ENCODE data around the gene TBC1D17.

The TBC1D17 gene

GRCh38 chr19:49906879-49907564 is 29.5 kb downstream of the TBC1D17 start:
- no peak overlapping the region for H3K4me3 ChIP-seq (replicated peaks; ENCODE audit: low read depth, low read length)
- no peak for DNase-seq (ENCODE audit: low read depth)
- TF ChIP-seq CTCF (IDR thresholded peaks at IDR 0.05; ENCODE audit: low read length, missing control alignments) = no peak

GRCh38 chr19:49907745-49908446 is 30.4 kb downstream of the TBC1D17 start:
- no peak for TF ChIP-seq CTCF (IDR thresholded peaks at IDR 0.05; ENCODE audit: low read length, missing control alignments)
- DNase-seq (ENCODE audit: low read depth) = no peak
- no peak overlapping the region for H3K4me3 ChIP-seq (replicated peaks; ENCODE audit: low read depth, low read length)

- no peak for TF ChIP-seq CTCF (IDR thresholded peaks at IDR 0.05; ENCODE audit: low read length, missing control alignments)
These were observed 31.2 kb downstream of the TBC1D17 start for GRCh38 chr19:49908480-49909420.

GRCh38 chr19:49910179-49910578 is 32.7 kb downstream of the TBC1D17 start:
- no peak for TF ChIP-seq CTCF (IDR thresholded peaks at IDR 0.05; ENCODE audit: low read length, missing control alignments)
- no peak for DNase-seq (ENCODE audit: low read depth)
- no peak overlapping the region for H3K4me3 ChIP-seq (replicated peaks; ENCODE audit: low read depth, low read length)

More at GRCh38 chr19:49908480-49909420, 31.2 kb downstream of the TBC1D17 start:
- DNase-seq (ENCODE audit: low read depth) = no peak
- no peak overlapping the region for H3K4me3 ChIP-seq (replicated peaks; ENCODE audit: low read depth, low read length)

- DNase-seq (ENCODE audit: low read depth) = peak; percentile 45
- no peak for TF ChIP-seq CTCF (IDR thresholded peaks at IDR 0.05; ENCODE audit: low read length, missing control alignments)
- no peak overlapping the region for H3K4me3 ChIP-seq (replicated peaks; ENCODE audit: low read depth, low read length)
These were observed 34.1 kb downstream of the TBC1D17 start for GRCh38 chr19:49911381-49912145.

GRCh38 chr19:49912965-49913685 is 35.6 kb downstream of the TBC1D17 start:
- H3K4me3 ChIP-seq (replicated peaks; ENCODE audit: low read depth, low read length) = no peak overlapping the region
- no peak for DNase-seq (ENCODE audit: low read depth)
- TF ChIP-seq CTCF (IDR thresholded peaks at IDR 0.05; ENCODE audit: low read length, missing control alignments) = no peak
